Trophoblast cell (in vitro differentiated cells and primary cell): ENCODE results near the gene ATP8A2.

Source experiments
- DNase-seq, 2 donors: peaks; one replicate each; pipeline ENCODE4 v3.0.0-alpha.2; 2016
- H2AFZ ChIP-seq: 2 replicates; pipeline ENCODE4 v1.6.1; 2013; ENCODE audit warnings: low read length, moderate library complexity, mild to moderate bottlenecking; ENCODE audit not compliant: insufficient read depth, poor library complexity
- H2AK5ac ChIP-seq: 2 replicates; pipeline ENCODE4 v1.6.1; 2013; ENCODE audit warnings: mild to moderate bottlenecking, low read length
- H2BK120ac ChIP-seq: 2 replicates; pipeline ENCODE4 v1.6.1; 2013; ENCODE audit warnings: low read length, mild to moderate bottlenecking, moderate library complexity; ENCODE audit not compliant: insufficient read depth, poor library complexity
- H2BK12ac ChIP-seq: 2 replicates; pipeline ENCODE4 v1.6.1; 2013; ENCODE audit warnings: mild to moderate bottlenecking, low read length, moderate library complexity
- H2BK5ac ChIP-seq: 2 replicates; pipeline ENCODE4 v1.6.1; 2013; ENCODE audit warnings: low read length, low read depth, moderate library complexity, mild to moderate bottlenecking; ENCODE audit not compliant: poor library complexity
- H3K14ac ChIP-seq: 2 replicates; pipeline ENCODE4 v1.6.1; 2013; ENCODE audit warnings: mild to moderate bottlenecking, low read length
- H3K18ac ChIP-seq: 2 replicates; pipeline ENCODE4 v1.6.1; 2013; ENCODE audit warnings: mild to moderate bottlenecking, low read length
- H3K23ac ChIP-seq: 2 replicates; pipeline ENCODE4 v1.6.1; 2013; ENCODE audit warnings: low read length
- H3K27ac ChIP-seq: 2 replicates; pipeline ENCODE4 v1.5.1; 2013; ENCODE audit warnings: low read depth, mild to moderate bottlenecking, inconsistent platforms, low read length, moderate library complexity
- H3K27me3 ChIP-seq: 2 replicates; pipeline ENCODE4 v1.6.1; 2013; ENCODE audit warnings: inconsistent platforms, mild to moderate bottlenecking, low read length, moderate library complexity; ENCODE audit not compliant: insufficient read depth
- H3K36me3 ChIP-seq, 2 experiments: 1 replicate in 1 of 2; 2 replicates in 1 of 2; pipeline ENCODE4 v1.6.1; 2013; ENCODE audit warnings: low read length in 2 of 2, mild to moderate bottlenecking in 2 of 2, moderate library complexity in 1 of 2; ENCODE audit not compliant: insufficient read depth in 2 of 2, control insufficient read depth in 1 of 2
- H3K4ac ChIP-seq: 2 replicates; pipeline ENCODE4 v1.6.1; 2013; ENCODE audit warnings: low read depth, mild to moderate bottlenecking, low read length, moderate library complexity
- H3K4me1 ChIP-seq, 2 experiments: 1 replicate in 1 of 2; 2 replicates in 1 of 2; pipeline ENCODE4 v1.6.1; 2013; ENCODE audit warnings: low read length in 2 of 2, mild to moderate bottlenecking in 2 of 2, moderate library complexity in 1 of 2; ENCODE audit not compliant: insufficient read depth in 2 of 2, control insufficient read depth in 1 of 2
- H3K4me2 ChIP-seq: 2 replicates; pipeline ENCODE4 v1.6.1; 2013; ENCODE audit warnings: inconsistent platforms, mild to moderate bottlenecking, low read length, moderate library complexity
- H3K4me3 ChIP-seq: 2 replicates; pipeline ENCODE4 v1.5.1; 2013; ENCODE audit warnings: mild to moderate bottlenecking, low read depth, low read length, inconsistent platforms
- H3K79me1 ChIP-seq: one replicate; pipeline ENCODE4 v1.6.1; 2013; ENCODE audit warnings: low read length
- H3K79me2 ChIP-seq: 2 replicates; pipeline ENCODE4 v1.6.1; 2013; ENCODE audit warnings: low read length, mild to moderate bottlenecking; ENCODE audit not compliant: control insufficient read depth, insufficient read depth, poor library complexity
- H3K9ac ChIP-seq: 2 replicates; pipeline ENCODE4 v1.6.1; 2013; ENCODE audit warnings: mild to moderate bottlenecking, low read length
- H3K9me3 ChIP-seq: 2 replicates; pipeline ENCODE4 v1.6.1; 2013; ENCODE audit warnings: low read depth, mild to moderate bottlenecking, control low read depth, inconsistent platforms, low read length; ENCODE audit not compliant: insufficient read depth
- H4K12ac ChIP-seq: 2 replicates; pipeline ENCODE4 v1.6.1; 2013; ENCODE audit warnings: low read depth, mild to moderate bottlenecking, low read length, moderate library complexity
- H4K8ac ChIP-seq: 2 replicates; pipeline ENCODE4 v1.6.1; 2013; ENCODE audit warnings: low read depth, mild to moderate bottlenecking, low read length, moderate library complexity
- H4K91ac ChIP-seq: one replicate; pipeline ENCODE4 v1.6.1; 2013; ENCODE audit warnings: low read depth, mild to moderate bottlenecking, low read length, moderate library complexity
- WGBS: extraction: QIAGEN DNeasy Blood & Tissue Kit; methylation state at CpG from one replicate; pipeline ENCODE4 v1.1.7; 2013; ENCODE audit warnings: missing lambda C conversion rate; ENCODE audit not compliant: insufficient read length, insufficient coverage; ENCODE audit errors: extremely low coverage; 5-methylcytosine and 5-hydroxymethylcytosine counted together

Gene ATP8A2

DNA sequence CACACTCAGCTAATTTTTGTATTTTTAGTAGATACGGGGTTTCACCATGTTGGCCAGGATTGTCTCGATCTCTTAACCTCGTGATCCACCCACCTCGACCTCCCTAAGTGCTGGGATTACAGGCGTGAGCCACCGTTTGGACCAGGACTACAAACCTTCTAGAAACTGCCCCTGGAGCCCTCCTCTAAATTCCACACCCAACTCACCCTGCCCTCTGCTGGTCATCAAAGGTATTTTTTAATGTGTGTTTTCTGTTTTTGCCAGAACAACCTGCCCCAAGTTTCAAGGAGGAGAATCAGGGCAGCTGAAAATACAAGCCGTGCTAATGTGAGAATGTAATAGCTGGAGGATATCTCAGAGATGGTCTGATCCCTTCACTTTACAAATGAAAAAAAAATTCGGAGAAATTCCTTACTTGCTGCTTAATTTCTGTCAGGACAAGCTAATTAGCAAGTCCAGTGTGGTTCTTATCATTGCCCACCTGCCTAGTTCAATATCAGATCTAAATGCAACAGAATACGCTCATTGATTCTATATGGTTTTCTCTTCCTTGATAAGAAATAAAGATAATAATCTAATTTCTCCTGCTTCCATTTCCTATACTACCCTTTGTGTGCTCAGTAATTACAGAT is 4.1 kb downstream of the ATP8A2 start:
- no peak overlapping the region for H4K91ac ChIP-seq
- H3K79me1 ChIP-seq = no peaks in the 10 kb centered on the region
- no peak overlapping the region for H3K4me3 ChIP-seq
- peaks cover 0 to 6% of the 10 kb centered on the region in 2 experiments for H3K4me1 ChIP-seq
- H2AK5ac ChIP-seq = no peak overlapping the region
- WGBS = no CpG with 5 or more reads among the region's 9 CpGs
- H3K4ac ChIP-seq = no peak overlapping the region
- no peak overlapping the region for H2BK120ac ChIP-seq
- no peak overlapping the region for H4K12ac ChIP-seq
- H3K36me3 ChIP-seq = no peaks in the 10 kb centered on the region
- no peak overlapping the region for H3K18ac ChIP-seq
- peaks cover 25% of the 10 kb centered on the region for H3K27me3 ChIP-seq
- no peak overlapping the region for H2AFZ ChIP-seq
- no peak overlapping the region for H3K23ac ChIP-seq
- no peak overlapping the region for H3K4me2 ChIP-seq
- no peak overlapping the region for H2BK12ac ChIP-seq
- peak; percentile 8 to 76 for DNase-seq
- no peak overlapping the region for H3K9ac ChIP-seq
- H3K27ac ChIP-seq = no peak overlapping the region
- H4K8ac ChIP-seq = no peak overlapping the region
- no peak overlapping the region for H2BK5ac ChIP-seq
- peaks cover 5% of the 10 kb centered on the region for H3K9me3 ChIP-seq
- H3K14ac ChIP-seq = no peak overlapping the region
- no peaks in the 10 kb centered on the region for H3K79me2 ChIP-seq

DNA sequence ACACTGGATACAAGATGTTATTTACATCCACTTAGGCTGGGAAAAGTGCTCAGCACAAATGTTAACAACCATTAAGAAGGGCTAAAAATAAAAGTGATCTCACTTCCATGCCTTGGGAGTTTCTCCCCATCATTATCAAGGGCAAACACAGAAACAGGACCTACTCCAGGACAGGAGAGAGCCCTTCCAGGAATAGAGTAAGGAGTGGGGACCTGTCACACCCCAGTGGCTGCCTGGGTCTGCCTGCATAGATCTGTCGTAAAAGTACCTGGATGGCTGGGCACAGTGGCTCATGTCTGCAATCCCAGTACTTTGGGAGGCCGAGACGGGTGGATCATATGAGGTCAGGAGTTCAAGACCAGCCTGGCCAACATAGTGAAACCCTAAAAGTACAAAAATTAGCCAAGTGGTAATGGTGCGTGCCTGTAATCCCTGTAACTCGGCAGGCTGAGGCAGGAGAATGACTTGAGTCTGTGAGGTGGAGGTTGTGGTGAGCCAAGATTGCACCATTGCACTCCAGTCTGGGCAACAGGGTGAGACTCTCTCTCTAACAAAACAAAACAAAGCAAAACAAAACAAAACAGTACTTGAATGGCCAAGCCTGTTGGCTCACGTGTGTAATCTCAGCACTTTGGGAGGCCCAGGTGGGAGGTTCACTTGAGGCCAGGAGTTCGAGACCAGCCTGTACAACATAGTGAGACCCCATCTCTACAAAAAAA is 5.6 kb downstream of the ATP8A2 start:
- H3K4me3 ChIP-seq = no peak overlapping the region
- no peak overlapping the region for H2AK5ac ChIP-seq
- no peak overlapping the region for H4K12ac ChIP-seq
- peaks cover 3% of the 10 kb centered on the region for H3K9me3 ChIP-seq
- H3K18ac ChIP-seq = no peak overlapping the region
- H3K27ac ChIP-seq = no peak overlapping the region
- H2BK5ac ChIP-seq = no peak overlapping the region
- H4K91ac ChIP-seq = no peak overlapping the region
- no peak overlapping the region for H3K4me2 ChIP-seq
- no peaks in the 10 kb centered on the region for H3K79me1 ChIP-seq
- no CpG with 5 or more reads among the region's 7 CpGs for WGBS
- H3K79me2 ChIP-seq = no peaks in the 10 kb centered on the region
- no peak overlapping the region for H2AFZ ChIP-seq
- H3K27me3 ChIP-seq = peaks cover 14% of the 10 kb centered on the region
- H2BK12ac ChIP-seq = no peak overlapping the region
- H3K36me3 ChIP-seq = no peaks in the 10 kb centered on the region
- H3K9ac ChIP-seq = no peak overlapping the region
- no peak overlapping the region for H3K4ac ChIP-seq
- peaks cover 0 to 2% of the 10 kb centered on the region in 2 experiments for H3K4me1 ChIP-seq
- no peak for DNase-seq
- H4K8ac ChIP-seq = no peak overlapping the region
- H2BK120ac ChIP-seq = no peak overlapping the region
- H3K23ac ChIP-seq = no peak overlapping the region
- no peak overlapping the region for H3K14ac ChIP-seq

GRCh38 chr13:25378528-25378927 is 6.8 kb downstream of the ATP8A2 start:
- Histone ChIP-seq H3K27me3 (peaks cover 3% of the 10 kb centered on the region), H2BK5ac (no peak overlapping the region), H2AK5ac (no peak overlapping the region), H3K4ac (no peak overlapping the region), H3K27ac (no peak overlapping the region), H2AFZ (no peak overlapping the region), H4K12ac (no peak overlapping the region), H3K9ac (no peak overlapping the region), H3K79me2 (no peaks in the 10 kb centered on the region), H3K4me3 (no peak overlapping the region), H3K4me1 (no peaks in the 10 kb centered on the region), H3K4me2 (no peak overlapping the region), H3K14ac (no peak overlapping the region), H3K79me1 (no peaks in the 10 kb centered on the region), H4K8ac (no peak overlapping the region), H3K23ac (no peak overlapping the region), H4K91ac (no peak overlapping the region), H2BK120ac (no peak overlapping the region), H2BK12ac (no peak overlapping the region), H3K9me3 (no peaks in the 10 kb centered on the region), H3K36me3 (no peaks in the 10 kb centered on the region), H3K18ac (no peak overlapping the region)
- WGBS = no CpG with 5 or more reads among the region's 5 CpGs
- no peak for DNase-seq

GRCh38 chr13:25379011-25379410 is 7.2 kb downstream of the ATP8A2 start:
- WGBS = no CpG with 5 or more reads among the region's 1 CpG
- no peaks in the 10 kb centered on the region for H3K79me2 ChIP-seq

More at GRCh38 chr13:25379011-25379410, 7.2 kb downstream of the ATP8A2 start:
- Histone ChIP-seq H3K27me3 (peaks cover 2% of the 10 kb centered on the region), H4K12ac (no peak overlapping the region), H3K36me3 (no peaks in the 10 kb centered on the region), H4K91ac (no peak overlapping the region), H3K14ac (no peak overlapping the region), H3K23ac (no peak overlapping the region), H2AFZ (no peak overlapping the region), H2BK120ac (no peak overlapping the region), H3K9ac (no peak overlapping the region), H3K18ac (no peak overlapping the region), H3K4me3 (no peak overlapping the region), H4K8ac (no peak overlapping the region), H3K4me1 (no peaks in the 10 kb centered on the region), H3K79me1 (no peaks in the 10 kb centered on the region), H2BK5ac (no peak overlapping the region), H3K4ac (no peak overlapping the region), H3K4me2 (no peak overlapping the region), H2BK12ac (no peak overlapping the region), H2AK5ac (no peak overlapping the region), H3K9me3 (no peaks in the 10 kb centered on the region), H3K27ac (no peak overlapping the region)
- DNase-seq = no peak
